NCI-H748 (cell line): ENCODE results near the gene EGR4.

Experiments used
- DNase-seq: peaks from one replicate; lab custom pipeline; 2025; ENCODE audit not compliant: unreplicated experiment; lab: John Stamatoyannopoulos, UW

Gene EGR4

DNA sequence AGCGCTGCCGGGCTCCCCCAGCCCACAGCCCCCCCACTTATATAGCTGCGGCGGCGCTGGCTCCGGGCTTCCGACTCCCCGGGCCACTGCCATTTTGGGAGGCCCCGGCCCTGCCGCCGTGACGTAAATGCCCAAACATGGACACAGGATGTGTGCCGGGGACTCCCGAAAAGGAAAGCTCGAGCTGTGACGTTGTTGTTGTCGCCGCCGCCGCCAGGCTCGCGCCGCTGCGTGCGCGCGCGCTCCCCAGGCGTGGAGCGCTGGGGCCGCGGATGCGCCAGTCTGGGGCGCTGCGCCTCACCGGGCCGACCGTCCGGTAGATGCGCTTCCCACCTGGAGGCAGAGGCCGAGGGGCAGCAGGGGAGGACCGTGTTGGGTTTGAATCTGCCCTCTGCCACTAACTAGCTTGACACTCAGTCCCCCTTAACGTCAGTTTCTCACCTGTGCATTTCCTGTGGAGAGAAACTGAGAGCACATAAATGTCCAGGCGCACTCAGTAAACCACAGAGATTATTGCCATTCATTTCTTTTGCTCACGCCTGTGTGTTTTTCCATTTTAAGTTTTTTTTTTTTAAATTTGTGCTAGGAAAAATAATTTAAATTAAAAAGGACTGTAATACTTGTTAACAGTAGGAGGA, at the start of gene EGR4:
EGR4 (minus strand) TSS at position 15 of the 638 bp plus-strand sequence. CDS start 231 bp downstream, outside the sequence.
- peak; percentile 85 for DNase-seq

- no peak for DNase-seq
These were observed 47.7 kb upstream of the EGR4 start for GRCh38 chr2:73341039-73341438.

DNA sequence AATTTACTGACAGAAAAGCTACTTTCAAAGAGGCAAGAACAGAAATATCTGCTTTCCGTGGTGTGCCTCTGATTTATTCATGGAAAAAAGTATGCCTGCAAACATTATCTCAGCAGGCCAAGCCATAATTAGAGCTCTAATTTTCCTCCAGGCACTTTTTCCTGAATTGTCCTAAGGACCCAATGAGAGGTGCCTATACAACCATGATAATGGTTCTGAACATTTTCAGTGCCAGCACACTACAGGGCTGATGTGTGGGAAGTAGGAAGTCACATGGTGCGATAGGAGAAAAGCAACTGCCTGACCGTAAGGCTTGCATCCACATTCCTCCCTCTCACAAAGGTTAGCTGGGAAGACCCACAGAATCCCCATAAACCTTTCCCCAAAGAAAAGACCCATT, 45.9 kb upstream of the EGR4 start:
- DNase-seq, result peak; percentile 47

GRCh38 chr2:73337828-73338227, 44.5 kb upstream of the EGR4 start:
- DNase-seq, result no peak

DNA sequence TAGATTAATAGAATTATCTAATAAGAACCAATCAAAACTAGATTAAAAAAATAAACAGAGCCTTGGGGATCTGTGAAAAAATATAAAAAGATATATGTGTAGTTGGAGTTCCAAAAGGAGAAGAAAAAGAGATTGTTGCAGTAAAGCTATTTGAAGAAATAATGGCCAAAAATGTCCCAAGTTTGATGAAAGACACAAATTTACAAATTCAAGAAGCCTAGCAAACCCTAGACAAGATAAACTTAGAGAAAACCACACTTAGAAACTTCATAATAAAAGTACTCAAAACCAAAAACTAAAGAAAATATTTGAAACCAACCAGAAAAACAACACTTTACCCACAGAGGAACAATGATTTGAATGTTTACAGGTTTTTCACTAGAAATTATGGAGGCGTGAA, 41.3 kb upstream of the EGR4 start:
- DNase-seq, result no peak

GRCh38 chr2:73334045-73334444, 40.7 kb upstream of the EGR4 start:
- DNase-seq, result no peak

DNA sequence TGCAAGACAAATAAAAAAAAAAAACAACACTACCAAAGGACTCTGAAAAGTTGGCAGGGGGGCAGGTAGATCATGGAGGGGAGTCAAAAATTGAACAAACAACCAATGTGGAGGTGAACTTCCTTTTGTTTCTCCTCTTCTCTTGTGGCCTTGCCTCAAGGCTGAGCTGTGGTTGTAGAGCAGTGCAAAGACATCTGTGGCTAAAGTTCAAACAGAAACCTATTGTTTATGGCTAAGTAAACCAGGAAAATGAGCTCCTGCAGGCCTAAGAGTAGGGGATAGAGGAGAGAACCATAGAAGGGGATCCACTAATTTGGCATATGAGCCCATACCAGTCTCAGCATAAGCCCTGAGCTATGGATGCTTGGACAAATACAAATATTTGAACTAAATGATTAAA, 40.2 kb upstream of the EGR4 start:
- DNase-seq, result peak; percentile 68

DNA sequence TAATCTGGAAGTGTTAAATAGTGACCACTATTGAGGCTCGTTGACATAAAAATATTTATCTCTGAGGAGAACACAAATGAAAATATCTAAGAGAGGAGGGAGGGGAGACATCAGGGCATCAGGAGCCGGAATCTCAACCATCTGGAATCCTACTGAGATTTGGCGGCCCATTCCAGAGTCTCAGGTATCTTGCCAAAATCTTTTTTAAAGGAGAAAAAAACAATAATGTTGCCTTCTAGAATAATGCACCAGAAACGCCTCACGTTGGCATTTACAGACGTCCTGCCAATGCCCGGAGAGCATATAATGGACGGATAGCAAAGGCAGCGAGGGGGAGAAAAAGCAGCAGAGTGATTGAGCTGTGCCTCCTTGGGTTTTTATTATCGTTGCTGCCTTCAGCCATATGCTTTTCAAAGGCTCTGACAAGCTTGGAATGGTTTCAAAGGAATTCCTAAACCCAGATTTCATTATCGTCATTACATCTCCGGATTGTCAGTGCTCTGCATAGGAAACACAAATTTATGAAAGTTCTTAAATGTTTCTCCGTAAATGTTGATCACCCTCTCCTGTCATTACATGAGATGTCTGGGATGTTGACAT, 30.9 kb upstream of the EGR4 start:
- DNase-seq, result no peak

GRCh38 chr2:73323551-73323950, 30.2 kb upstream of the EGR4 start:
- DNase-seq, result no peak

GRCh38 chr2:73314441-73314840, 21.1 kb upstream of the EGR4 start:
- no peak for DNase-seq

DNA sequence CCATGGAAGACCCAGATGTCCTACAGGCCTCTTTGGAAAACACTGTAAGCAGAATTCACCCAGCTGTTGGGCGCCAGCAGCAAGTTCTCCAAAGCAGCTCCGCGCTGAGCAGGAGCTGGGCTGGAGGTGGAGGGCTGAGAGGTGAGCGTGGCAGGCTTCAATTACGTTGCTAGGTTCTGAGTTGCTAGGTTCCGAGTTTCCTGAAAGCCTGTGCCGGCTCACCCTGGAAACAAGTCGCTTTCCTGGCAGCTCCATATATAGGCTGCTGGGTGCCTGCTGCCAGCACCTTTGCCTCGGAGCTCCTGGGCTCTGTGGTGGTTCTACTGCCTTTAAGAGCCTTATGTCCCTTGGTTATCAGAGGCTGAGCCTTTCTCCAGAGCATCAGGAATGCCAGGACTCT, 14.4 kb upstream of the EGR4 start:
- DNase-seq, result peak; percentile 68

DNA sequence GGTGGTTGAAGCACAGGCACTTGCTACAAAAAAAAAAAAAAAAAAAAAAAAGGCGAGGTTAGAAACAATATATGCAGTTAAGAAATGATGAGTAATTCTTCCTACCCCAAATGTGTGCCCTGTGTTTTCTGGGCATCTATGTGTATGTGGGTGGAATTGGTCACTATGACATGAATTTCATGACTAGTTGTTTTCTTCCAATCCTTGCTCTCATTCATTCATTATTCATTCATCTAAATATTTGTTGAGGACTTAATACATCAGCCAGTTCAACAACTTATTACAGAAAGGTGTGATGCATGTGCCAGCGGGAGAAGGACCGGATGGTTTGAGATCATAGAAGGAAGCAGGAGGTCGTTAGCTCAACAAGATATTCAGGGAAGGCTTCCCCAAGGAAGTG, 8.3 kb upstream of the EGR4 start:
- DNase-seq, result no peak

DNA sequence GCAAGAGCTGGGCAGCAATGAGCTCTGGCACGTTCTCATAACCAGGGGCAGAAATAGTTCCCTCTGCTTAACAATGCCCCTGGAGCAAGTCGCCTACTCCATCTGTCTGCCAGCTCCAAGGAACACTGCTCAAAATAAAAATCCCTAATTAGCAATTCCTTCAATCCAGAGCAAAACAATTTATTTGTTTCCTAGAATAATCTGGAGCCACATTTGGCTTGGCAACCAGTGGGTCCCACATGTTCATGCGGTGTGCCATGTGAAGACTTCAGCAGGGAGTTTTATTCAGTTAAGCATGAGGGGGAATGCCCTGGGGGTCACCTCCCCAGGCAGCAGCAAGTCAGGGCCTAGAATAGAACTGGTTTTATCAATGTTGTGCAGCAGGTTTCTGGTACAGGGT, 7.6 kb upstream of the EGR4 start:
- no peak for DNase-seq

GRCh38 chr2:73297586-73297985, 4.2 kb upstream of the EGR4 start:
- DNase-seq, result peak; percentile 15

GRCh38 chr2:73297151-73297559, 3.8 kb upstream of the EGR4 start:
- DNase-seq, result peak; percentile 74

GRCh38 chr2:73295751-73296400, 2.5 kb upstream of the EGR4 start:
- DNase-seq, result no peak

- DNase-seq, result no peak
These were observed 891 bp upstream of the EGR4 start for GRCh38 chr2:73294239-73294638.

DNA sequence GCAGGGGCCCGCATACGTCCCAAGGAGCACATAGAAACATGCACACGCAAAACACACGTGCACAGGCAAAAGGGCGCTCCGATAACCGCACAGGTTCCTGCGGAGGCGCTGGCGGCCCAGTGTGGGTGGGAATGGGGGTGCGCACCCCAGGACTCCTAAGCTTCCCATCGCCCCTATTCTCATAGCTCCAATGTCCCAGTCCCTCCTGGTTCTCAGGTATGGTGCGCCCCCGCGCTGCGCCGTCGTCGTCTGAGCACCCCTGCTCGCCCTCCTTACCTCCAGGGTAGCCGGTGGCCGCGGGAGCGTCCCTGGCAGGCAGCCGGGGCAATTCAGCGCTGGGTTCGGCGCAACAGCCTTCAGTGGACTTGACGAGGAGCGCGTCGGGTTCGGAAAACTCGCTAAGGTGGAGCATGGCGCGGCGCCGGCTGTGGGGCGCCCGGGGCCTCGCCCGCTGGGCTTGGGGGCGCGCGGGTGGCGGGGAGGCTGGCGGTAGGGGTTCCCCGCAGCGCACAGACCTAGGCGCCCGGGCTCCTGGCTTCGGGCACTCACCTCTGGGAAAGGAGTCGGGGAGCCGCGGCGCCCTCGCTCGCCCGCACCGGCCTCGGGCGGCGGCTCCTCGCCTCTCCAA, 328 bp downstream of the EGR4 start:
- DNase-seq, result peak; percentile 20

- DNase-seq, result peak; percentile 41
These were observed 937 bp downstream of the EGR4 start for GRCh38 chr2:73292316-73292905.

GRCh38 chr2:73291461-73292315, 1.7 kb downstream of the EGR4 start:
- peak; percentile 71 for DNase-seq

GRCh38 chr2:73291093-73291460, 2.3 kb downstream of the EGR4 start:
- peak; percentile 60 for DNase-seq
